Stimulated activated CD4-positive, alpha-beta T cell treated with anti-CD3 and anti-CD28 coated beads, Interleukin-2, amount 100 ng/mL, for 24 hours (primary cell): Measurements from ENCODE around the gene SLC7A5.
"Not testable (repeated sequence)": the region's sequence is repeated elsewhere in the genome, so short reads cannot be mapped to it uniquely, and the experiment has no call there.

Experiments
- DNase-seq, 2 donors: peaks; one replicate each; pipeline ENCODE4 v3.0.0-alpha.2; 2020

Gene SLC7A5

DNA sequence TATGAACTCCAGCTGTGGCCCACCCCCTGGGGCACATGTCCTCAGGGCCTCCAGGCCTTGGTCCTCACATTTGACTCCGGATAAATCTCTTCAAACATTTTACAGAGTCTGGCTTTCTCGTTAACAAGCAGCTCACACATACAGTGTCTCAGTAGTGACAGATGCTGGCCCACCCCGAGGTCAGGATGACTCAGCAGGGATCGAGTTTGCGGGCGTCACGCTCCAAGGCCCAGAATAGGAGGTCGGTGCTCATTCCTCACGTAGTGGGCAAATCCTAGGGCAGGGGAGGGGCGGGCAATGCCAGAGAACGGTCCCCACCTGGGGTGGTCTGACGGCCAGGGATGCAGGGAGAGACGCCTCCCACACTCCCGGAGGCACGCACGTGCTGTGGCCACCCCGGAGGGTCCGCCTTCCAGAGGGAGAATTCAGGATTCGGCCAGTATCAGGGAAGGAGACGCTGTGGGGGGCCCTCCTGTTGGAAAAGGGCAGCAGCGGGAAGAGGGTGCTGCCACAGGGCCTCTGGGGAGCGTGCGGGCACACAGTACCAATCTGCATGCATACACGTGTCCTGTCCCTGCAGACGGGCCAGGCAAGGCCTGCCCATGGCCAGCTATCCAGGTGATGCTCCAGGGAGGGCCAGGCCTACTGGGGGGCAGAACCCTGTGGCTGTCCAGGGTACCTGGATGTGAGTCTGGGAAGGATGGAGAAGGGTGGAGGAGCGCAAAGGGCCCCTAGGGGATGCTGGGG, 8.6 kb downstream of the SLC7A5 start:
- no peak for DNase-seq

DNA sequence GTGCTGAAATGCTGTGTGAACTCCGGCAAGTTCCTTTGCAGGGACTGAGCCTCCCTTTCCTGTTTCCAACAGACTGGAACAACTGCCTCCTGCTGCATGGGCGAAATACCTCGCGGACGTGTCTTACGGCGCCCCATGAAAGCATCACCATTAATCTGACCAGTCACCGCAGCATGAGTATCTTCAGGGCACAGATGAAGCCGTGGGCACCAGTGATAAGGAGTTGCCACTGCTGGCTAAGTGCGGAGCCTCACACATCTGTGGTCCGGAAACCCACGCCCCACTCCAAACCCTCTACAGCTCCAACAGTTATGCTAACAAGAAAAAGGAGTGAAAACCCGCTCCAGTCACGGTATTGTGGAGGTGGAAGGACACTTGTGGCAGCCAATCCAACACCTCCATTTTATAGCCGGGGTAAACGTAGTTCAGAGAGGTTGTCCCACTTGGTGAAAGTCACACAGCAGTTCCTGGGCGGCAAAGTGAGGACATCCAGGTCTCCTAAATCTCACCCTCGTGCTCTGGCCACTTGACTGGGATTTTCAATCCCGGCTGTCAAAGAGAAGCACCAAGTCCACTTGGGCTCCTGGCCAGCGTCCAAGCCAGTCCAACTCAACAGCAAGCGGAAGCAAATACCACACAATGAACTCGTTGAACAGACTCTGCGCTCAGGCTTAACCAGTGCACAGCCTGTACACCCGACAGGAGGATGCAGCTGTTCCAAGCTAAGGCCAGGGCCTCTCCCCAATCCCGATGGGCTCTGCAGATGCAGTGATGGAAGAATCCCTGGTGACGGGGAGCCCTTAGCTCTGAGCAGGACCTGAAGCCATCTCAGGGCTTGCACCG, 10.9 kb downstream of the SLC7A5 start:
- not testable (repeated sequence) for DNase-seq

DNA sequence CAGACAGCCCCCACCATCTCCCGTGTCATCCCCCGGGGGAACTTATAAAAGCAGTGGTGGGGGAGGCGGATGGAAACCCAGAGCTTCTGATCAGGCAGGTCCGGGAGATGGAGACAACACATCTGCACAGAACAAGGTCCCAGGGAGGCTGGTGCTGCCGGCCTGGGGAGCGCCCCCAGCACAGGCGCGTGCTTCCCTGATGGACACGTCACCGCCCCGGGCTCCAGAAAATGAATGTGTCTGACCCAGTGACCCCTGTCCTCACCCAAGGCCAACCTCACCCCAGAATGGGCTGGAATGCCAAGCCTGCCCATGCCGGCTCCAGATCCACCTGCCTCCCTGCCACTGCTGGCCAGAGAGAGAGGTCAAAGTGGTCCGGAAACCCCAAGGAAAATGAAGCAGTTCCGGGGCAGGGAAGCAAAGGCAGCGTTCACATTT, 12.5 kb downstream of the SLC7A5 start:
- DNase-seq = no peak

DNA sequence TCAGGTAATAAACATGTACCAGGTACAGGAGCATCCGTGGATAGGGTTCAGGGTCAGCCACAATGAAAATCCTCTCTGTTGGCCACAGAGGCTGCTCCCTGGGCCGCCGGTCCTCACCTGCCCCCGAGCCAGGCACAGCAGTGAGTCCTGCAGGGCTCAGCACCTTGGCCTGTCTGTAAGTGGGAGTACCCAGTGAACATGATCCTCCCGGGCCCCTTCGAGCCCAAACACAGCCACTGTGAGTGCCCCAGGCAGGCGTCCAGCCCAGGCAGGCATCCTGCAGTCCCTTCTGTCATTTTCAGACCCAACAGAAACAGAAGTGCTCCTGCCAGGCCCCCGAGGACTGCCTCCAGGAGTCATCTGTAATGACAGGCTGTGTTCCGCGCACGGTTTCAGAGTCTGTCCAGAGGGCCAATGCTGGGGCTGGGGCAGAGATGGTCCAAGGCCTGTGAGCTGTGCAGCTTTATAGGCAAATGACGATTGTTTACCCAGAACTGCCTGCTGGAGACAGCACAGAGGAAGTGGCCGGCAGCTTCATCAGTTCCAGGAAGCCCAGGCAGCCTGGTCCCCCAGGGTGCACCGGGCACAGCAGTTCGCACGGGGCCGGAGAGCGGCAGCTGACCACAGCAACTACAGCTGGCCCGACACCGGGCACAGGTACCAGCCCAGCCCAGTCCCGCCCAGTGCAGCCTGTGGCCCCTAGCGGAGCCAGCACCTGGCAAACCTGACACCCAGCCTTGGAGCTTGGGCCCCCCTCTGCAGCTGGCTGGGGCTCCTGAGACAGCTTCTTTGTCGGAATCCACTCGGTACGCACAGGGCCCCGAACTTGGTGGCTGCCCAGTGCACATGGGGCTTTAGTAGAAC, 13.2 kb downstream of the SLC7A5 start:
- no peak for DNase-seq

DNA sequence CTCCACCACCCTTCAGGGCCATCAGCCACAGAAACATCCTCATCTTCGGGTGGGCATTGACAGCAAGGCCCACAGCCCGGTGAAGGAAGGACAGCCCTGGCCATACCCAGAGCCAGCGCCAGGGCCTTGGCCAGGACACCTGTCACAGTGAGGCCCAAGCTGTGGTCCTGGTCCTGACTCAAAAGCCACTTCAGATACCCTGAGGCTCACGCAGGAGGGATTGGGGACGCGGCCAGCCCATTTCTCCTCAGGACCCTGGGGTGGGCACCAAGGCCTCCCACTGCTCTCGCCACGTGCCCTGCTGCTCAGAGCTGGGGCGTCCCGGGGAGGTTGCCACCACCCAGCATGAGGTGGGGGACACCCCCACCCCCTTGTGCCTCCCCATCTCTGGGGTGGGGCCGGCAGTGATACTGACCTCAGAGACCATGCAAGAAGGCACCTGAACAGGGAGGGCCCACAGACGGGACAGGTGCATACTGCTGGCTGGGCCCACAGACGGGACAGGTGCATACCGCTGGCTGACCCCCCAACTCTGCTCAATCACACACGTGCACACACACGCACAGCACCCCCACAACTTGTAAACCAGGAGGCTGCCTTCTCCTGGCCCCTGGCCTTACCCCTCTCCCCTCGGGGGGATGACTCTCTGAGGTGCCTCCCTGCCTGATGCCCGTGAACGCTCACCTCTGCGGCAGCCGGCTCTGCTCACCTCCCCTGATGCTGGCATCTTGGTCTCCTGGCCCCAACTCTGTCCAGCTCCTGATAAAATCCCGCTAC, 14.2 kb downstream of the SLC7A5 start:
- DNase-seq = no peak

DNA sequence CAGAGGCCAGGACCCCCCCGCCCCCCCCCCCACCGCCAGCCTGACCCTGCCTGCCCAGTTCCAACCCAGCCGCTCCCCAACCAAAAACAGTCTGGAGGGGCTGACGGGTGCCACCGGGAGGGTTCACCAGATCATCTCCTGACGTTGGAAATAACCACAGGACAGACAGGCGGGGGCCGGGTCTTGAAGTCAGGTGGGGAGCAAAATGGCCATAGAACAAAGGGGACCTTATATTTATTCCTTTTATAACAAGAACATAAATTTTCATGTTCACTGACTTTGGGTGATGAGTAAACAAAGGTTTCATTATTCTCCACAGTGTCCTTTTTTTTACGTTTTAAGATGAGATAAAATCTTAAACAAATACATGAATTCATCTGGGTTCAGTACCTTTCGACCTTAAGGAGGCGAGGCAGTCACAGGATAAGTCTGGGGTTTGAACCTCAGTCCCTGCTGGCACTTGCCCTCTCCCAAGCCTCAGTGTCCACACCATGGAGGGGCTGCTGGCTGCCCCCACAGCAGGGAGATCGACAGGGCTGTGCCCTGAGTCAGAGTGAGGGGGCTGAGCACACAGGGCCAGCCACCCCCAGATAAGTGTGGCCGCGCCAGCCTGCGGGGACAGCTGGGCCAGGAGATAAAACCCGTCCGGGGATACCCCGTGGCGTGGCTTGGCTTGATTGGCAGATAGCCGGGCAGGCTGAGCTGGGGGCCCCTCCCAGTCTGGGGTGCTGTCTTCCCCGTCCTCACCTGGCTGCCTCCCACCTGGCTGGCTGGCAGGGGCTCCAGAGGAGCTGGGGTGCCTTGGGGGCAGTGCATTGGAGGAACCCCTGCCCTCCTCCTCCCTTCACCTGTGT, 15.0 kb downstream of the SLC7A5 start:
- DNase-seq = no peak

DNA sequence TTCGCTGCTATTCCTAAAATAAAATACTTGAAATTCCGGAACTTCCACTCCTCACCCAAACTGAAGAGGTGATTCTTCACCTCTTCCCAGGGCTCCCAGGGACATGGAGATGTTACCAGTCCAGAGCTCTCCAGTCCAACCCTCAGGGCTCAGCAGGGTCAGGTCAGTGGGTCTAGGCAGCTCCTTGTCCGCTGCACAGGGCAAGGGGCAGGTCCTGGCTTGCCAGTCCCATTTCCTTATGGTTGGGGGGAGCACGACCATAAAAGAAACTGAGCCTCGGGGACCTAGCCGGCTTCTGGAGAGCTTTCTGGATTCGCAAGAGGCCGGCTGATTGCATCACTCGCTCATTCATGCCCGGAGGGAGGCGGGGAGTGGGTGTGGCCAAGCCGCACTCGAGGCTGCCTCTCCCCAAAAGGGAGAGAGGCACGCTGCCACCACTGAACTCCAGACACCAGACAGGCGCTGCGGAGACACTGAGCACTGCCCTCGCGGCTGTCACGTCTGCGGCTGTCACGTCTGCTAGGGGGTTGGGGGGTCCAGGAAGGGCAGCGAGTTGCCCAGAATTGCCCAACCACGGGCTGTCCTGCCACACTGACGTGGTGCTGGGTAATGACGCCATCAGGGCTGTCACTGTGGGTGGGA, 15.8 kb downstream of the SLC7A5 start:
- peak; percentile 85 to 90 for DNase-seq

DNA sequence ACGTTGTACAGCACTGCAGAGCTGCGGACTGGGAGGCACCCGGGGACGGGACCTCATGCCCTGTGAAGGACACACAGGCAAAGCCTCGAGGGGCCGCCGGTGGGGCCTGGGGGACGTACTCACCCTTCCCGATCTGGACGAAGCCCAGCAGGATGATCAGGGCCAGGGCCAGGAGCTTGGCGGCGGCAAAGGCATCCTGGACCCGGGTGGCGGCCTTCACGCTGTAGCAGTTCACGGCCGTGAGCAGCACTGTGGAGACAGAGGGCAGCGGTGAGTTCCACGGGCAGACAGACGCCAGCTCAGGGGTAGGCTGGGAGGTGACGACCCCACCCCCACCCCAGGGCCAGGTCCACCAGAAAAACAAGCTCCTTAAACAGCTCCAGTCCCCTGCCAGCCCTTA, 17.7 kb downstream of the SLC7A5 start:
- DNase-seq = no peak

DNA sequence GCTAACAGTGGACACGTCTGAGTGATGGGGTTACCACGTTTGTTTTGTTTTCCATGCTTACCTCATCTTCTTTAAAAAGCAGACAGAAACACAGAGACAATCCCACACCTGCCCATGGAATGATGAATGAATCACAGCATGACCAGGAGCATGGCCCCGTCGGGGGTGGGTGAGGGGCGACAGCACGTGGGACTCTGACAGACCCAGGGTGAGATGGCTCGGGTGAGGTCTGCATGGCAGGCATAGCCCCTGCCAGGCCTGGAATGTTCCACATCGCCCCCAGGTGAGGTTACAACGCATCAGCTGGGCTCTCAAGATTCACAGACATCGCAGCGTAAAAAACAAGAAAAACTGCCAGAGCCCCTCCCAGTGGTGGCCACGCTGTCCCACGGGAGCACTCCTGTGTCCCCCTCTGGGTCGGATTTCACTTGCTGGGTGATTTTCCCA, 18.1 kb downstream of the SLC7A5 start:
- no peak for DNase-seq

DNA sequence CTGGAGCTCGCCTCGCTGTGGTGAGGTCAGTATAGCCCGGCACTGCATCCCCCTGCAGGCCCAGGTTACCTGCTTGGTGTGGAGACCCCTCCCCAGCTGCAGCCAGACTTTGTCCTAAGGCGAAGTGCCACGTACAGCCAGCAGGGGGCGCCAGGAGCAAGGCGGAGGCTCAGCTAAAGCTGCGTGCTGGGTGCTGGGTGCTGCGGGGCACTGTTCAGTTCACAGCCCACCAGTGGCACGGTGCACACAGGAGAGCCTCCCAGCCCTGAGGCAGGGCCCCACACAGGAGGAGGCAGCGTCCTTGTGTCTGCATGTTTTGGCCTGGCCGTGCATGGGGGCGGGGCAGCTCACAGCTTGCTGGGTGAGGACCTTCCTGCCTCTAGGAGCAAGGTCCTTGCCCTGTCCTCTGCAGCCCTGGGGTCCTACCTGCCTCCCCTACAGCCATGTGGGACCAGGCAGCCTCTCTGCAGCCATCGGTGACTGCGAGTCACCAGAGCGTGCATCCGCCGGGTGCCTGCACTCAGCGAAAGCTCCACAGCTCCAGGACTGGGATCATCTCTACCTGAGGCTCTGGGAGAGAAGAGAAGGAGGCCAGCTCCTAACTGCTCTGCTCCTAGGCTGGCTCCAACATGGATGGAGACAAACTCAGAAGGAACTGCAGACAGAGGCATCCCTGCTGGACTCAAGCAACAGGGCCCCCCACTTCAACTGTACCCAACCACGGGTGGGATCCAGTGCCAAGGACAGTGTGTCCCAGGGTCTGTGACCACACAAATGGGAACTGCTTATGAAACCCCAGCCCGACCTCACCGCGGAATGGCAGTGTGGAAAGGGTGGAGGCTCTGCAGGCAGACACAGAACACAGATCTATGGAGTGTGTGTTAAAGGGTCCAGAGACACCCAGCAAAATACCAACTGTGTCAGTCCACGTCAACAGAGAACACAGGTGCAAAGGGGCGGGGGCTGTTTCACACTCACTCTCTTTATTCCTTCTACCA, 19.0 kb downstream of the SLC7A5 start:
- peak; percentile 76 to 77 for DNase-seq

DNA sequence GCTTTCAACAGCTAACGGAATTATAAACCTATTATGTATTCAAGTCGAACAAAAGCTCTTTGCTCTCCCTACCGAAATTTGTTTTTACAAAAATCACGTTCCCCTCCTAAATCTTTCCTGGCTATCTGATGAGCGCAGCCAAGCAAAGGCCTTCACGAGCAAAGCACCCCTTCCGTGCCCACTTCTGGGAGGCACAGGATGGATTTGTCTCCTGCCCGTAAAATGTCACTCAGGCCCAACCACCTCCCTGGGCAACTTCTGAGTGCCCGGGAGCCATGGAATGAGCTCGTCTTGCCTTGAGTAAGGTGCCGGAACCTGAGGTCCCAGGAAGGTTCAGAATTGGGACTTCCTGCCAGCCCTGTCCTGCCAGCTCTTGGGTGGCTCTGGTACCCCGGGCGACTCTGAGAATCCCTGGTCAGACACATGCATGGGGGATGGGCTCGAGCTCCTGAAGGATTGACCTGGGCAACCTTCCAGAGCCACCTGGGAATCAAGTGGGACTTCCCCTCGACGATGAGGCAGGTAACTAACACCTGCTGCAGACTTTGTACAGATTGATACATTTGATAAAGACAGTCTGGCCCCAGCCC, 19.8 kb downstream of the SLC7A5 start:
- no peak for DNase-seq

DNA sequence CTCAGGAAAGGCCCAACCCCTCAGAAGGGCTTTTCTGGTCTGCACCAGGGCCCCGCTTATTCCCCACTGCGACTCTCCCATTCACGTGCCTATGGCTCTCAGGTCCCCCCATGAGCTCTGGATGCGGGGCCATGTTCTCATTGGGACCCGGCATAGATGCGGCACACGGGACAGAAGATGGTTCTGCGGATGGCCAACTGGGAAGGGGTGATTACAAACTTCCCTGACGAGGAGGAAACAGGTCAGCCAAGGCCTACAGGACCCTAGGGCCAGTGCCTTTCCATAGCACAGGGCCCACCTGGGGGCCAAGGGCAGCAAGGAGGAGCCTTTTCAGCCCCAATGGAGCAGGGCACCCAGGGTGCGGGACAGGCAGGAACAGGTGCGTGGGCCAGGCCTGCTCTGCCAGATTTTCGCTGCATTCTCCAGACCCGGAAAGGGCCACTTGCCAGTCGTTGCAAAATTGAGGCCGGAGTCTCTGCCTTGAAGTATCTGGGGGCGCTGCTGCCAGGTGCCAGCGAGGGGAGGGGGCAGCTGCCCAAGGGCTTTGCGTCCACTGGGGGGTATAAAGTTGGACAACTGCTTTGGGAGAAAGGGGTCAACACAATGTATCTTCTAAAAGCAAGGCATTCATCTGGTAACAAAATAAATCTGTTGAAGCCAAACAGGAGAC, 20.5 kb downstream of the SLC7A5 start:
- DNase-seq = no peak

DNA sequence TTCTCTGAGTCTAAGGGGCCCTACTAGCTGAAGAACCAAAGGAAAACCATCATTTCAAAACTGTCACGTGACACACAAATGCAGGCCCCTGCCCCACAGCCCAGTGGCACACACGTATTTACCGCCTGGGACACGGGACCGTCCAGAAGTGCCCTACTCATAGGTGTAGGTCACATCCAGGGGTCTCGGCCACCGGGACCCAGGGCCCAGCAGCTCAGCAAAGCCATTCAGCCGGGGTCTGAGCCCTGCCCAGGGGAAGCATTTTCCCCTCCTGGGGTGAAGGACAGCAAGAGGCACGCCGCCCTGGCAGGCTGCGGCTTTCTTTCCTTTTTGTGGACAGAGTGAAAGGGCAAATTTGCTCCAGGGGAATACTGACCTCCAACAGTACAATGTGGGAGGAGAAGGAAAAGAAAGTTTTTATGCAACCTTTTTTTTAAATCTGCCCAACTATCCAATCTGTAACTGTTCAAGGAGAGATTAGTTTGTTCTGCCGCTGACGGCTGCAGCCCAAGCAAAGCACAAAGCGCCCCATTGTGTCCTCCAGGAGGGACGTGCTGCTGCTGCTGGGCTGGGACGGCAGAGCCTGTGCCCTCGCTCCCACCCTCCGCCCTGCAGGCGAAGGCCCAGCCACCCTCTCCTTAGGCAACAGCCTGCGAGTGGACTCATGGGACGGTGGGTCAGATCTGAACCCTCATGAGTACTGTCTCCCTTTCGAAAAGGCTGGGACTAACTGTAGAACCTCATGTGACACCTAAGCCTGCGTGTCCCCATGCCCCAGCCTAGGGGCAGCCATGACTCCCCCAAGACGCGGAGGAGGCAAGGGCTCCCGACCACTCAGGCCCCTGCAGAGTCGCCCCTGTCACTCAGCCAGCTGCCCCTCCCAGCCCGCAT, 21.3 kb downstream of the SLC7A5 start:
- DNase-seq = no peak

DNA sequence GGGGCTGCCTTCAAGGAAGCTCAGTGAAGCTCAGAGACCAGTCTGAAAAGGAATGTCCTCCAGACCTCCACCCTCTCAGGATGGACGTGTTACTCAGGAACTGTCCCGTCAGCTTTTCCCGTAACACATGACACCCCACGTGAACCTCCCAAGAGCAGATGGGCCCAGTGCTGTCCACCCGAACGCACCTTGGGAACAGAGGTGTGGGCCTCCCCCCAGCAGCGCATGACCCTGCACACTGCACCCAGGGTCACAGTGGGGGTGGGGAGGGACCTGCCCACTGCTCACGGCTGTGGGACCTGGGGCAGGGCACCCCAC, 21.9 kb downstream of the SLC7A5 start:
- DNase-seq = no peak

DNA sequence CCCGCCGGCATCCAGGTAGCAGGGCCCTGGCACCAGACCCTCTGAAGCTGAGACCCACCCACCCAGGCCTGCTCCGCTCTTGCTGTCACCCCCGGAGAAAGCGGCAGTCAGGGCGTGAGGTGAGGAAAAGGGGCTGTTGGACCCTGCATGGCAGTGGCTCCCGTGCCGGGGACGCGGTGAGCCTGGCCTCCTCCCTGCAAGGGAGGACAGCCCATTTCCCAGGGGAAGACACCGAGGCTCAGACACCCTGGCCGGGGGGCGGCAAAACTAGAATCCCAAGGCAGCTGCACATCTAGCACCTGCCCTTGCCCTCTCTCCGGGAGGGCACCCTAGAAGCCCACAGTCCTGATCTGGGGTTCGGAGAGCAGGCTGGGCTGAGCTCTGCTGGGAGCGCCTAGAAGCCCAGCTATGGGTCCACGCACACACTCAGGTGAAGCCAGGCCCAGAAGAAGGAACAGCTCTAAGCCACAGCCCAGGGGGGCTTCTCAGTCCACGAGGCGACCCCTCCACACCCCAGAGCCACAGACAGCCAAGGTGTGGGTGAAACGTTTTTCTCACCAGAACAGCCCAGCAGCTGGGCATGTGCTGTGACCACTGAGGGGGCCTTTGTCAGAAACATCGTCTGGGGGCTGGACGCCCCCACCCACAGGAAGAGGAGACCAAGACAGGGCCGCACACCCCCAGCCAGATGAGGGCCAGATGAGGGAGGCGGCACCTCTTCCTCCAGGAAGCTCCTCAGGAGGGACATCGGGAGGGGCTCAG, 22.4 kb downstream of the SLC7A5 start:
- no peak for DNase-seq

DNA sequence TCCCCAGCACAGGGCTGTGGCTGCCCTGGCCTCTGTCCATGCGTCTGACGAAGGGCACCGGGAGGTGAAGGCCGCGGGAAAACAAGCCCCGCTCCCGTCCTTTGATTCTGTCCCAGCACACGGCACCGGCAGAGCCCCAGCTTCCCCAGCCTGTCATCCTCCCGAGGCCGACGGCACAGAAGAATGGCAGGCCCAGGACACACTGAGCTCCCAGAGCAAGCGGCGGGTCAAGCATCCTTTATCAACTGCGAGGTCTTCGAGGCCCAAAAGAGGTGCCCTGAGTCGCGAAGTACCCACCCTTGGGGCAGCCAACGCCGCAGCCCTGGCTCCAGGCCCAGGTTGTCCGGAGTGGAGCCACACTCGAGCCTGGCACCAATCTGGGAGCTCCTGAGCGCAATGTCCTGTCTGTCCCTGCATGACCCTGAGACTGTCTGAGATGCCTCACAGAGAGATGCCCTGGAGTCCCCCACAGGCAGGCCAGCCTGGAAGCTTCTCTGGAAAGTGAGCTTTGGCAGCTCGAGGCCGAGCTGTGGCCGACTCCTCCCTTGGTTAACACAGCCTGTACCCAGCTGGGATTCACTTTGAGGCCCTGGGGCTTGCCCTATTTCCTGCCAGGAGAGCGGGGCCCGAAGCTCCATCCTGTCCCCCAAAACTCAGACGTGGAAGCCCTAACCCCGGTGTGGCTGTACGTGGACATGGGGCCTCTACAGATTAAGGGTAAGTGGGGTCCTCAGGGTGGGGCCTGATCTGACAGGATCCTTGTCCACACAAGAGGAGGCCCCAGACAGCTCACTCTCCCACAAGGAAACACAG, 23.3 kb downstream of the SLC7A5 start:
- no peak for DNase-seq
